HEK293T (cell line): Measurements from ENCODE around the gene PLTP.

Experiments
- CTCF ChIA-PET: fragments of 350-600 bp; formaldehyde crosslinking; extraction: SDS; loops from one replicate; lab custom pipeline; 2021; ENCODE audit warnings: antibody characterized with exemption, inconsistent platforms; lab: Yijun Ruan, JAX
- POLR2A ChIA-PET: fragments of 350-600 bp; formaldehyde crosslinking; extraction: SDS; loops from one replicate; lab custom pipeline; 2020; ENCODE audit warnings: antibody characterized with exemption, inconsistent platforms; lab: Yijun Ruan, JAX
- DNase-seq: peaks from one replicate; pipeline ENCODE4 v3.0.0; 2012; ENCODE audit warnings: mixed read lengths; ENCODE audit errors: extremely low spot score
- ARNT ChIP-seq: fragments of 450-650 bp; IDR thresholded peaks from 2 replicates; pipeline ENCODE4 v1.6.1; 2017; ENCODE audit warnings: mild to moderate bottlenecking
- BHLHE40 ChIP-seq: fragments of 450-650 bp; IDR thresholded peaks from 2 replicates; pipeline ENCODE4 v1.6.1; 2016; ENCODE audit warnings: mild to moderate bottlenecking, moderate library complexity, borderline replicate concordance
- CTBP1 ChIP-seq: fragments of 450-650 bp; IDR thresholded peaks from 2 replicates; pipeline ENCODE4 v1.6.1; 2016; ENCODE audit warnings: borderline replicate concordance
- ELF4 ChIP-seq: fragments of 450-650 bp; IDR thresholded peaks from 2 replicates; pipeline ENCODE4 v1.6.1; 2017; ENCODE audit warnings: antibody characterized with exemption
- FOXA1 ChIP-seq: fragments of 450-650 bp; IDR thresholded peaks from 2 replicates; pipeline ENCODE4 v1.6.1; 2016; ENCODE audit warnings: mild to moderate bottlenecking
- FOXK2 ChIP-seq: fragments of 450-650 bp; IDR thresholded peaks from 2 replicates; pipeline ENCODE4 v1.6.1; 2016; ENCODE audit warnings: mild to moderate bottlenecking
- FOXM1 ChIP-seq: fragments of 450-650 bp; IDR thresholded peaks from 2 replicates; pipeline ENCODE4 v1.6.1; 2017; ENCODE audit warnings: mild to moderate bottlenecking, borderline replicate concordance
- HDGF ChIP-seq: fragments of 450-650 bp; IDR thresholded peaks from 2 replicates; pipeline ENCODE4 v1.6.1; 2017; ENCODE audit warnings: antibody characterized with exemption, borderline replicate concordance
- L3MBTL2 ChIP-seq: fragments of 450-650 bp; conservative IDR thresholded peaks from 2 replicates; pipeline ENCODE4 v1.6.1; 2016; ENCODE audit warnings: mild to moderate bottlenecking
- LEF1 ChIP-seq: fragments of 450-650 bp; IDR thresholded peaks from 2 replicates; pipeline ENCODE4 v1.6.1; 2017; ENCODE audit warnings: mild to moderate bottlenecking, borderline replicate concordance
- NFRKB ChIP-seq: fragments of 450-650 bp; IDR thresholded peaks from 2 replicates; pipeline ENCODE4 v1.6.1; 2016; ENCODE audit warnings: mild to moderate bottlenecking, moderate library complexity
- SP1 ChIP-seq: fragments of 450-650 bp; IDR thresholded peaks from 2 replicates; pipeline ENCODE4 v1.6.1; 2017
- SUZ12 ChIP-seq: fragments of 450-650 bp; IDR thresholded peaks from 2 replicates; pipeline ENCODE4 v1.6.1; 2016; ENCODE audit warnings: mild to moderate bottlenecking
- TARDBP ChIP-seq: fragments of 450-650 bp; IDR thresholded peaks from 2 replicates; pipeline ENCODE4 v1.6.1; 2016
- ZNF384 ChIP-seq: fragments of 450-650 bp; IDR thresholded peaks from 2 replicates; pipeline ENCODE4 v1.6.1; 2016
- TF ChIP-seq, protein P1 (sequence below): fragments of 450-650 bp; IDR thresholded peaks from 2 replicates; pipeline ENCODE4 v1.6.1; 2016

The PLTP gene

DNA sequence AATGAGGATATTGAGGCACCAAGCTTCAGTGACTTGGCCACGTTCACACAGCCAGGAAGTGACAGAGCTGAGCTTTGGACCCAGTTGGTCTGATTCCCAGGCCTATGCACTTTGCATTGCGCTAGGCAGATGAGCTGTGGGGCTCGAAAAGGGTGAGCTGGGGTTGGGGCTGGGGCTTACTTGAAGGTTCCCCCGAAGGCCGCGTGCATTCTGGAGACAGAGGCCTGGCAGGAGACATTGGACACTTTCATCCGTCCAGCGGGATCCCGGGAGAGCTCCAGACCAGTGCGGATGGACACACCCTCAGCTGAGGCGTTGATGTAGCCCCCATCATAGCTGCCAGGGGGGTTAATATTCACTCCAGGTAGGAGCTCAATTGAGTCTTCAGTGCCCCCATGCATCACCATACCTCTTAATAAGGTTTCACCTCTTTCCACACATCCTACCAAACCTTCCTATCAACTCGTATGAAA is 2.6 kb downstream of the PLTP start:
- POLR2A ChIA-PET = interaction anchor here (0.7 to 1.2 kb wide), 3 partner anchors 18 to 52 kb away, joined by 3 to 4 read pairs (median 3); partner anchors contain the start of genes ACOT8, CTSA and ZSWIM3
- no peak for DNase-seq
- CTCF ChIA-PET = no interaction called here
- TF ChIP-seq CTBP1 = no peak
- no peak for TF ChIP-seq FOXK2
- TF ChIP-seq, protein P1, sequence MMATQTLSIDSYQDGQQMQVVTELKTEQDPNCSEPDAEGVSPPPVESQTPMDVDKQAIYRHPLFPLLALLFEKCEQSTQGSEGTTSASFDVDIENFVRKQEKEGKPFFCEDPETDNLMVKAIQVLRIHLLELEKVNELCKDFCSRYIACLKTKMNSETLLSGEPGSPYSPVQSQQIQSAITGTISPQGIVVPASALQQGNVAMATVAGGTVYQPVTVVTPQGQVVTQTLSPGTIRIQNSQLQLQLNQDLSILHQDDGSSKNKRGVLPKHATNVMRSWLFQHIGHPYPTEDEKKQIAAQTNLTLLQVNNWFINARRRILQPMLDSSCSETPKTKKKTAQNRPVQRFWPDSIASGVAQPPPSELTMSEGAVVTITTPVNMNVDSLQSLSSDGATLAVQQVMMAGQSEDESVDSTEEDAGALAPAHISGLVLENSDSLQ = no peak
- TF ChIP-seq TARDBP = no peak
- no peak for TF ChIP-seq HDGF
- no peak for TF ChIP-seq SP1
- no peak for TF ChIP-seq ZNF384
- no peak for TF ChIP-seq SUZ12
- TF ChIP-seq FOXM1 = no peak
- TF ChIP-seq NFRKB = no peak
- TF ChIP-seq LEF1 = no peak

DNA sequence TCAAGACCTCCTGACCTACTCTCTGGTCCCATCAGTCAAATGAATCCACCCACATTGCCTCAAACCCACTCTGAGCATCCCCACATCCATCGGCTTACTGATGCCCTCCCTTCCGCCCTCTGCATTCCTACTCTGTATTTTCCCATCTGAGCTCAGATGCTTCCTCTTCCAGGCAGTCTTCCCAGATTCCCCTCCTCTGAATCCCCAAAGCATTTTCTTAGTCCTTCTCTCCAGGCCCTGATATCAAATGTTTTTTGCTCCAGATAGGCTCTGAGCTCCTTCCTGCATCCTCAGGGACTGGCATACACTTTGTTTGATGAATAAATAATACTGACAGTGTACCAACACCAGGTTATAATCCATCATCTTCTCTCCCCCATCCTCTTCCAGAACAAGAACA is 3.9 kb downstream of the PLTP start:
- ChIA-PET CTCF (interaction anchor here (0.9 kb wide), 1 partner anchor 62 kb away, joined by 4 read pairs; no protein-coding TSS in a partner anchor), POLR2A (no interaction called here)
- DNase-seq = no peak
- TF ChIP-seq LEF1 = no peak
- no peak for TF ChIP-seq TARDBP
- TF ChIP-seq, protein P1 = no peak
- TF ChIP-seq SP1 = no peak

DNA sequence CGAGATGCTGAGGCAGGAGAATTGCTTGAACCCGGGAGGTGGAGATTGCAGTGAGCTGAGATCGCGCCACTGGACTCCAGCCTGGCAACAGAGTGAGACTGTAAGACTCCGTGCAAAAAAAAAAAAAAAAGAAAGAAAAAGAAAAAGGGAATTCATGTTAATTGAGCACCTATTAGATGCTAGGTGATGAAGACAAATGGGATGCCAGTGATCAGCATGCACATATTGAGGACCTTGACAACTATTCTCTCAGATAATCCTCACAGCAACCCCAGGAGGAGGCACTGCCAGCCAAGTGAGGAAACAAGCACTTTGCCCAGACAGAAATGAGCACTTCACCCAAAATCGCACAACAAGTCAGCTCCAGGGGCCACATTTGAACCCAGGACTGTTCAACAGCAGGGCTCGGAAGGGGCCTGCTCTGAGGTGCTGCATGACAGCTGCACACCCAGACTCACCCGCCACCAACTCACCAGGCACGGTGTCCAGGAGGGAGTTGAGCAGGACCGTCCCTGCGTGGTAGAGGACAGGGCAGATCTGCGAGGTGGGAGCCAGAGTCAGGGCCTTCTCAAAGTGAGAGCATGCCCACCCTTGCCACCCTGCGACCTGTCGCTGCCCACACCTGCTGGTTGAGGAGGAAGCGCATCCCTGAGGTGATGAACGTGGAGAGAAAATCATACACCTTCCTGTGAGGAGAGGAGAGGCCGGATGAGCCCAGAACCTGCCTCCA is 4.6 kb downstream of the PLTP start:
- no peak for DNase-seq
- TF ChIP-seq SP1 (no peak), SUZ12 (no peak), ELF4 (no peak), ZNF384 (no peak), LEF1 (no peak), FOXA1 (no peak), L3MBTL2 (no peak), FOXK2 (no peak)
- CTCF ChIA-PET = interaction anchor here (0.9 kb wide), 1 partner anchor 63 kb away, joined by 4 read pairs; no protein-coding TSS in a partner anchor
- POLR2A ChIA-PET = interaction anchor here (3.0 kb wide), 1 partner anchor 26 kb away, joined by 16 read pairs; the partner anchor contains the start of gene ZSWIM1

DNA sequence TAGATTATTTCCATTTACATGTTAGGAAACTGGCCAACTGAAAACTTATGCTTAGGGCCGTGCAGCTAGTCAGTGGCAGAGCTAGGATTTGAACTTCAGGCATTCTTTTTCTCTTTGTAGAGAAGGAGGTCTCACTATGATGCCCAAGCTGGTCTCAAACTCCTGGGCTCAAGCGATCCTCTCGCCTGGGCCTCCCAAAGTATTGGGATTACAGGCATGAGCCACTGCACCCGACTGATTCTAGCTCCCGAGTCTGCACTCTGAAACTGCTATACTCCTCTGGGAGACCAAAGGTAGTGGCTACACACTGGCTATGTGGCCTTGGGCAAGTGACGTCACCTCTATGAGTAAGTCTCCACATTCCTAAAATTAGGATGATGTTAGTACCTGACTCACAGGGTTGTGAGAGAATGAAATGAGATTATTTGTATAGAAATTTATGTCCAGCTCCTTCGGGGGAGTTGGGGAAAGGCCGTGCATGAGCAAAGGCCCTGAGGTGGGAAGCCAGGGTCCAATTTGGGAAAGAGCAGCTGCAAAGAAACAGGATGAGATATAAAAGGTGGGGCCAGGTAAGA is 6.4 kb downstream of the PLTP start:
- DNase-seq = no peak

DNA sequence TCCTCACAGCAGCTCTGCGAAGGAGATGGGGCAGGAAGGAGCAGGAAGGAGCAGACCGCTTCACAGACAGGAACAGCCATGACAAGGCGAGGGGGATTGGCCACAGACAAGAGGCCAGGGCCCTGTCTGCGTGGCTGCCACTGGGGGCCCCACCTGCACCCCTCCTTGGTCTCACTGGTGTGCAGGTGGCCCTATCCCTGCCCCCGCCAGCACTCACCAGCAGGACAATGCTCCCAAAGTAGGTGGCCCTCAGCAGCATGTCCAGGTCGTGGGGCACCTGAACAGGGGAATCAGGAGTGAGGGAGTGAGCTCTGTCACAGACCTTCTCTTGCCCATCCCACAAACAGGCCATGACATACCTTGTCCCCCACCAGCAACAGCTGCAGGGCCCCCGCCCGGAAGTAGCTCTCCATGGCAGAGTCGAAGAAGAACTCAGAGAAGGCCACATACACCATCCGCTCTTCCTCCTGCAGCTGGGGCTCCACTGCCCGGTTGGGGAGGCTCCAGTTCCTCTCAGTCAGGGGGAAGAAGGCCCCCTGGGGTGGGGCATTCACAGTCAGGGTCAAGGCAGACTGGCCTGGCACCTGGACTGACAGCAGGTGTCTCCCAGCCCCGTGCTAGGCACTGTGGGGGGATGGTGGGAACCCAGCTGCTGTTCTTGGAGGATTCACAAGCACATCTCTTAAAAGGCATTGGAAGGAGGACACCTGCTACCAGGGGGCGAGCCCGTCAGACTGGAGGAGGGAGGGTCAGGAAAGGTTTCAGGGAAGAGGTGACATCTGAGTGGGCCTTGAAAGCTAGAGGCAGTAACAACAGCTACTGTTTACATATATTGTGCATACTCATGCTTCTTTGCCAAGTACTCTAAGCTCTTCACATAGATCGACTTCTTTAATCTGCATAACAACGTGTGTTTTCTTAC is 7.1 kb downstream of the PLTP start:
- DNase-seq = no peak
- TF ChIP-seq FOXK2 (no peak), LEF1 (no peak), ZNF384 (no peak), BHLHE40 (no peak), CTBP1 (no peak), FOXA1 (no peak), HDGF (no peak), FOXM1 (no peak), L3MBTL2 (no peak), TARDBP (no peak), NFRKB (no peak), SUZ12 (no peak)
- TF ChIP-seq, protein P1 = no peak
- ChIA-PET POLR2A (interaction anchor here (0.7 to 3.0 kb wide), 10 partner anchors 13 to 71 kb away, joined by 3 to 16 read pairs (median 4); partner anchors contain the start of genes CTSA, SNX21 and ZSWIM1), CTCF (no interaction called here)

More for the DNA sequence above, 6.4 kb downstream of the PLTP start:
- TF ChIP-seq ARNT (no peak), HDGF (no peak), LEF1 (no peak), FOXA1 (no peak), TARDBP (no peak), ZNF384 (no peak), NFRKB (no peak), SUZ12 (no peak), CTBP1 (no peak), FOXM1 (no peak), BHLHE40 (no peak)
- ChIA-PET CTCF (no interaction called here), POLR2A (interaction anchor here (0.7 to 3.0 kb wide), 10 partner anchors 14 to 72 kb away, joined by 3 to 16 read pairs (median 4); partner anchors contain the start of genes CTSA, SNX21 and ZSWIM1)
